NK-92 (cell line): ENCODE results near the gene C12orf43.

Experiments
- DNase-seq: peaks from one replicate; lab custom pipeline; 2025; ENCODE audit not compliant: unreplicated experiment; lab: John Stamatoyannopoulos, UW

The C12orf43 gene

GRCh38 chr12:121033625-121034349 is 17.5 kb upstream of the C12orf43 start:
- no peak for DNase-seq

- no peak for DNase-seq
These were observed 14.4 kb upstream of the C12orf43 start for GRCh38 chr12:121030576-121031212.

- DNase-seq, result no peak
These were observed 10.2 kb upstream of the C12orf43 start for GRCh38 chr12:121026274-121027045.

GRCh38 chr12:121025442-121026226 is 9.3 kb upstream of the C12orf43 start:
- no peak for DNase-seq

- no peak for DNase-seq
These were observed 7.5 kb upstream of the C12orf43 start for GRCh38 chr12:121023799-121024198.

- no peak for DNase-seq
These were observed 6.4 kb upstream of the C12orf43 start for GRCh38 chr12:121022713-121023112.

- no peak for DNase-seq
These were observed 5.5 kb upstream of the C12orf43 start for GRCh38 chr12:121021754-121022153.

- no peak for DNase-seq
These were observed 2.8 kb upstream of the C12orf43 start for GRCh38 chr12:121018860-121019617.

GRCh38 chr12:121017966-121018491 is 1.7 kb upstream of the C12orf43 start:
- DNase-seq, result no peak

GRCh38 chr12:121013715-121014114 is 2.6 kb downstream of the C12orf43 start:
- DNase-seq, result no peak

- no peak for DNase-seq
These were observed 4.5 kb downstream of the C12orf43 start for GRCh38 chr12:121011820-121012219.

GRCh38 chr12:121010860-121011259 is 5.4 kb downstream of the C12orf43 start:
- DNase-seq, result no peak

GRCh38 chr12:121009741-121010140 is 6.5 kb downstream of the C12orf43 start:
- no peak for DNase-seq

GRCh38 chr12:121008347-121009098 is 7.8 kb downstream of the C12orf43 start:
- no peak for DNase-seq

- DNase-seq, result no peak
These were observed 10.9 kb downstream of the C12orf43 start for GRCh38 chr12:121005346-121005815.

GRCh38 chr12:121004253-121004815 is 12.0 kb downstream of the C12orf43 start:
- DNase-seq, result no peak

- no peak for DNase-seq
These were observed 12.6 kb downstream of the C12orf43 start for GRCh38 chr12:121003650-121004049.

GRCh38 chr12:121001841-121002483 is 14.3 kb downstream of the C12orf43 start:
- no peak for DNase-seq
